ENCODE measurements around the gene EEFSEC. TPM values are rescaled to one million over a fixed set of nuclear protein-coding genes. Genes with fewer than 3 reads are reported as not detected.

Gene EEFSEC
- total RNA-seq, 1 experiment from 2014 or later, result 9.6 TPM

- intact Hi-C loops (cut with micrococcal nuclease), result no loop called here
- H3K4me2 ChIP-seq (ENCODE audit: low read length), result no peak overlapping the region
- CTCF ChIA-PET, result no interaction called here
- no peaks in the 10 kb centered on the region for H3K79me2 ChIP-seq (ENCODE audit: low read length)
- DNase-seq (no peak), ATAC-seq (no peak)
- POLR2A ChIA-PET (ENCODE audit: unreplicated experiment), result no interaction called here
- no peaks in the 10 kb centered on the region for H3K9me2 ChIP-seq (replicated peaks; ENCODE audit: low read length)
- no peak overlapping the region for H3K27ac ChIP-seq (ENCODE audit: low read length)
- H3K4me3 ChIP-seq (ENCODE audit: low read length), result no peak overlapping the region
- H3K9me3 ChIP-seq (ENCODE audit: low read length), result no peaks in the 10 kb centered on the region
- no peaks in the 10 kb centered on the region for H3K4me1 ChIP-seq (ENCODE audit: insufficient read depth, low read length)
- no peak overlapping the region for H3K9ac ChIP-seq (ENCODE audit: low read length)
- no peaks in the 10 kb centered on the region for H3K36me3 ChIP-seq (ENCODE audit: low read depth, low read length)
- H4K20me1 ChIP-seq (ENCODE audit: low read length), result no peaks in the 10 kb centered on the region
- BruUV-seq (replicated peaks), result no TSS peak
- no peaks in the 10 kb centered on the region for H3K27me3 ChIP-seq (ENCODE audit: low read length)
- no peaks in the 10 kb centered on the region for H3F3A ChIP-seq (ENCODE audit: low read length, unreplicated experiment)
- H2AFZ ChIP-seq (ENCODE audit: low read length), result no peak overlapping the region
- TF ChIP-seq CTCF (conservative IDR thresholded peaks at IDR 0.05; ENCODE audit: low read depth, low read length), result no peak
Observed at GRCh38 chr3:128281461-128282367, 128.4 kb downstream of the EEFSEC start.

- TF ChIP-seq CTCF (conservative IDR thresholded peaks at IDR 0.05; ENCODE audit: low read depth, low read length) (no peak), EZH2 (IDR thresholded peaks at IDR 0.05; ENCODE audit: low read length, unreplicated experiment) (no peak), EZH2phosphoT487 (IDR thresholded peaks at IDR 0.05; ENCODE audit: borderline replicate concordance, low read length) (no peak)
- ChIA-PET POLR2A (ENCODE audit: unreplicated experiment) (no interaction called here), CTCF (no interaction called here)
- H3K9me2 ChIP-seq (replicated peaks; ENCODE audit: low read length), result no peaks in the 10 kb centered on the region
- H3K27ac ChIP-seq (ENCODE audit: low read length), result no peak overlapping the region
- no peaks in the 10 kb centered on the region for H3K27me3 ChIP-seq (ENCODE audit: low read length)
- no peaks in the 10 kb centered on the region for H3K9me3 ChIP-seq (ENCODE audit: low read length)
- H2AFZ ChIP-seq (ENCODE audit: low read length), result no peak overlapping the region
- H4K20me1 ChIP-seq (ENCODE audit: low read length), result no peaks in the 10 kb centered on the region
- no peak overlapping the region for H3K4me2 ChIP-seq (ENCODE audit: low read length)
- H3K79me2 ChIP-seq (ENCODE audit: low read length), result no peaks in the 10 kb centered on the region
- BruUV-seq (replicated peaks), result no TSS peak
- H3F3A ChIP-seq (ENCODE audit: low read length, unreplicated experiment), result no peaks in the 10 kb centered on the region
- ATAC-seq (no peak), DNase-seq (no peak)
- H3K4me3 ChIP-seq (ENCODE audit: low read length), result no peak overlapping the region
- H3K36me3 ChIP-seq (ENCODE audit: low read depth, low read length), result no peaks in the 10 kb centered on the region
- intact Hi-C loops (cut with micrococcal nuclease), result no loop called here
- H3K9ac ChIP-seq (ENCODE audit: low read length), result no peak overlapping the region
- H3K4me1 ChIP-seq (ENCODE audit: insufficient read depth, low read length), result no peaks in the 10 kb centered on the region
Observed at GRCh38 chr3:128282380-128283196, 129.3 kb downstream of the EEFSEC start.

GRCh38 chr3:128283421-128283820 is 130.1 kb downstream of the EEFSEC start:
- POLR2A ChIA-PET (ENCODE audit: unreplicated experiment), result no interaction called here
- Histone ChIP-seq H3K4me3 (ENCODE audit: low read length) (no peak overlapping the region), H3K9ac (ENCODE audit: low read length) (no peak overlapping the region), H3K27me3 (ENCODE audit: low read length) (no peaks in the 10 kb centered on the region), H3K36me3 (ENCODE audit: low read depth, low read length) (no peaks in the 10 kb centered on the region), H3K9me2 (replicated peaks; ENCODE audit: low read length) (no peaks in the 10 kb centered on the region), H3K4me2 (ENCODE audit: low read length) (no peak overlapping the region), H3K4me1 (ENCODE audit: insufficient read depth, low read length) (no peaks in the 10 kb centered on the region), H3K27ac (ENCODE audit: low read length) (no peak overlapping the region), H3K9me3 (ENCODE audit: low read length) (no peaks in the 10 kb centered on the region), H3F3A (ENCODE audit: low read length, unreplicated experiment) (no peaks in the 10 kb centered on the region), H2AFZ (ENCODE audit: low read length) (no peak overlapping the region), H4K20me1 (ENCODE audit: low read length) (no peaks in the 10 kb centered on the region), H3K79me2 (ENCODE audit: low read length) (no peaks in the 10 kb centered on the region)
- TF ChIP-seq EZH2phosphoT487 (IDR thresholded peaks at IDR 0.05; ENCODE audit: borderline replicate concordance, low read length), result no peak
- no peak for TF ChIP-seq CTCF (conservative IDR thresholded peaks at IDR 0.05; ENCODE audit: low read depth, low read length)
- no peak for TF ChIP-seq EZH2 (IDR thresholded peaks at IDR 0.05; ENCODE audit: low read length, unreplicated experiment)
- BruUV-seq (replicated peaks), result no TSS peak
- intact Hi-C loops (cut with micrococcal nuclease), result no loop called here
- DNase-seq, result no peak
- no peak for ATAC-seq
- CTCF ChIA-PET, result no interaction called here

All from PC-3 (cell line).